HepG2 (cell line): ENCODE results near the gene CD302. TPM values are rescaled to one million over a fixed set of nuclear protein-coding genes. Genes with fewer than 3 reads are reported as not detected.

Experiments used
- ETV5 ChIP-seq: IDR thresholded peaks from 2 replicates; pipeline ENCODE4 v1.6.1; 2018; ENCODE audit warnings: missing biosample characterization, missing genetic modification reagents, inconsistent platforms, borderline replicate concordance
- GPN1 ChIP-seq: sonication (generic); formaldehyde crosslinking; IDR thresholded peaks from 2 replicates; pipeline ENCODE4 v1.5.1; 2020; ENCODE audit warnings: missing genetic modification reagents, borderline replicate concordance
- HHEX ChIP-seq: IDR thresholded peaks from 2 replicates; pipeline ENCODE4 v1.6.1; 2016; ENCODE audit warnings: control low read depth
- HNRNPL ChIP-seq: fragments of 200-400 bp; formaldehyde crosslinking; IDR thresholded peaks from 2 replicates; pipeline ENCODE4 v1.6.1; 2017; ENCODE audit warnings: mild to moderate bottlenecking, low read depth, low read length
- NFE2L1 ChIP-seq: sonication (generic); formaldehyde crosslinking; IDR thresholded peaks from 2 replicates; pipeline ENCODE4 v1.4.0; 2020; ENCODE audit warnings: missing genetic modification reagents, mild to moderate bottlenecking, borderline replicate concordance
- NFE2L2 ChIP-seq: fragments of 150-350 bp; IDR thresholded peaks from 2 replicates; pipeline ENCODE4 v1.6.1; 2014; ENCODE audit warnings: low read length
- PHB2 ChIP-seq: fragments of 450-650 bp; IDR thresholded peaks from 2 replicates; pipeline ENCODE4 v1.6.1; 2018; ENCODE audit not compliant: partially characterized antibody
- REPIN1 ChIP-seq: sonication (generic); formaldehyde crosslinking; IDR thresholded peaks from 2 replicates; pipeline ENCODE4 v1.8.0; 2022; ENCODE audit warnings: missing genetic modification reagents, low read depth, mild to moderate bottlenecking, borderline replicate concordance
- TP53 ChIP-seq: sonication (generic); formaldehyde crosslinking; conservative IDR thresholded peaks from 2 replicates; pipeline ENCODE4 v1.4.0; 2020; ENCODE audit warnings: missing genetic modification reagents
- ZNF12 ChIP-seq: sonication (generic); formaldehyde crosslinking; IDR thresholded peaks from 2 replicates; pipeline ENCODE4 v1.5.0; 2020; ENCODE audit warnings: missing genetic modification reagents
- ZNF160 ChIP-seq: sonication (generic); formaldehyde crosslinking; IDR thresholded peaks from 2 replicates; pipeline ENCODE4 v1.8.0; 2022; ENCODE audit warnings: mild to moderate bottlenecking, inconsistent platforms, missing genetic modification reagents
- ZNF703 ChIP-seq: sonication (generic); formaldehyde crosslinking; IDR thresholded peaks from 2 replicates; pipeline ENCODE4 v1.5.1; 2020; ENCODE audit warnings: missing genetic modification reagents, mild to moderate bottlenecking, moderate library complexity, borderline replicate concordance
- ZZZ3 ChIP-seq: sonication (generic); formaldehyde crosslinking; IDR thresholded peaks from 2 replicates; pipeline ENCODE4 v1.4.0; 2020; ENCODE audit warnings: missing genetic modification reagents, mild to moderate bottlenecking, borderline replicate concordance
- polyA plus RNA-seq, 8 experiments: library from polyadenylated mRNA; depleted of rRNA in 3 of 8; stranded (reverse) in 7 of 8; unstranded in 1 of 8; fragments of >200 nt; fragmentation: Illumina TruSeq in 4 of 8; extraction: Trizol in 4 of 8; gene quantifications; 2 replicates each; pipeline versions ENCODE4 v1.2.1 to v1.2.3, GENCODE V29; 2011 to 2016; ENCODE audit warnings: low read depth in 4 of 8, missing spikeins in 1 of 8, mixed read lengths in 1 of 8; ENCODE audit not compliant: insufficient read depth in 1 of 8
- total RNA-seq, 5 experiments: library from RNA; depleted of rRNA; stranded (reverse); fragments of >200 nt; fragmentation: Illumina TruSeq; extraction: Trizol; gene quantifications; 2 replicates each; pipeline ENCODE4 v1.2.3, GENCODE V29; 2016; ENCODE audit warnings: low read depth in 1 of 5
- TF ChIP-seq, protein P1 (sequence below): fragments of 450-650 bp; IDR thresholded peaks from 2 replicates; pipeline ENCODE4 v1.6.1; 2017
- TF ChIP-seq, protein P2 (sequence below): sonication (generic); formaldehyde crosslinking; IDR thresholded peaks from 2 replicates; pipeline ENCODE4 v1.5.0; 2020; ENCODE audit warnings: missing genetic modification reagents
- TF ChIP-seq, protein P3 (sequence below): sonication (generic); formaldehyde crosslinking; IDR thresholded peaks from 2 replicates; pipeline ENCODE4 v1.4.0; 2020; ENCODE audit warnings: missing genetic modification reagents, borderline replicate concordance
- TF ChIP-seq, protein P4 (sequence below): sonication (generic); formaldehyde crosslinking; IDR thresholded peaks from 2 replicates; pipeline ENCODE4 v1.5.1; 2020; ENCODE audit warnings: missing genetic modification reagents, mild to moderate bottlenecking, borderline replicate concordance
- TF ChIP-seq, protein P5 (sequence below): sonication (generic); formaldehyde crosslinking; conservative IDR thresholded peaks from 2 replicates; pipeline ENCODE4 v1.4.0; 2020; ENCODE audit warnings: missing genetic modification reagents
- TF ChIP-seq, protein P6 (sequence below): sonication (generic); formaldehyde crosslinking; IDR thresholded peaks from 2 replicates; pipeline ENCODE4 v1.4.0; 2020; ENCODE audit warnings: mild to moderate bottlenecking, missing genetic modification reagents

CD302 gene
- total and polyA plus RNA-seq, 2 of the 13 experiments (the other 11 are each of a cell fraction or from before 2014, with no cell fraction given), result 8.0 to 15.6 TPM

DNA sequence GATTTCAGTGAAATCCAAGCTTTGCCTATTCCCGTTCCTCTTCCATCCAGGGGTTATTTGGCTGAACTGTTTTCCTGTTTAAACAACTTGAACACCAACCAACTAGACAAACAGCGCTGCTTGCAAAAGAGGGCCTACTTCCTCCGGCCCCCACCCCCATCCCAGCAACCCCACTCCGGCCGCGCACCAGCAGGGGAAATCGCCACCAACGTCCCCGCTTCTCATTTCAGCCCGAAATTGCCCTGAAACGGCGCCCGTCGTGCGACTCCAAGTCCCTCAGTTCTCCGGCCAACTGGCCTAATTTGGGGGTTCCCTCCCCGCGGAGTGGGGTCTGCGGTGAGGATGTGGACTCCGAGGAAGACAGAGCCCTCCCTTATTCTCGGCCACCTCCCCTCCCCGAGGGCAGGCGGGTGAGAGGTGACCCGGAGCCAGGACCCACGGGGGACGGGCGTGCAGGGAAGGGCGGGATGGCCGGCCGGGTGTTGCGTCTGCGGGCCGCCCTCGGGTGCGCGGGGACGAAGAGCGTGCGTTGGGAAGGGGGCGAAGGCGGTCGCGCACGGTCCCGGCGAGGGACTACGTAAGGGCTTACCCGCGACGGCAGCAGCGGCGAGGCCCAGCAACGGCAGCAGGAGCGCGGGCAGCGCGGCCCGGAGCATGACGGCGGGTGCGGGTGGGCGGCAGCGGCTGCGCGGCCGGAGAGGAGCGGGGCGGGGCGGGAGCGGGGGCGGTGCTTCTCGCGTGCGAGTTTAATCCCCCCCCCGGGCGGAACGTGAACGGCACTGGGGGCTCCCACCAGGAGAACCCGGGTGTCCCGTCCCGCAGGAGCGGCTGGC is at the start of gene CD302 (continued):
- TF ChIP-seq, protein P1, sequence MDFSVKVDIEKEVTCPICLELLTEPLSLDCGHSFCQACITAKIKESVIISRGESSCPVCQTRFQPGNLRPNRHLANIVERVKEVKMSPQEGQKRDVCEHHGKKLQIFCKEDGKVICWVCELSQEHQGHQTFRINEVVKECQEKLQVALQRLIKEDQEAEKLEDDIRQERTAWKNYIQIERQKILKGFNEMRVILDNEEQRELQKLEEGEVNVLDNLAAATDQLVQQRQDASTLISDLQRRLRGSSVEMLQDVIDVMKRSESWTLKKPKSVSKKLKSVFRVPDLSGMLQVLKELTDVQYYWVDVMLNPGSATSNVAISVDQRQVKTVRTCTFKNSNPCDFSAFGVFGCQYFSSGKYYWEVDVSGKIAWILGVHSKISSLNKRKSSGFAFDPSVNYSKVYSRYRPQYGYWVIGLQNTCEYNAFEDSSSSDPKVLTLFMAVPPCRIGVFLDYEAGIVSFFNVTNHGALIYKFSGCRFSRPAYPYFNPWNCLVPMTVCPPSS, result no peak
- TF ChIP-seq TP53 (CRISPR knock-in tag), result 0 out of 2 replicates have a peak, but pooled peaks have one; percentile 56
- TF ChIP-seq PHB2, result no peak
- TF ChIP-seq ZNF703 (CRISPR knock-in tag), result 0 out of 2 replicates have a peak, but pooled peaks have one; percentile 26
- TF ChIP-seq, protein P2, sequence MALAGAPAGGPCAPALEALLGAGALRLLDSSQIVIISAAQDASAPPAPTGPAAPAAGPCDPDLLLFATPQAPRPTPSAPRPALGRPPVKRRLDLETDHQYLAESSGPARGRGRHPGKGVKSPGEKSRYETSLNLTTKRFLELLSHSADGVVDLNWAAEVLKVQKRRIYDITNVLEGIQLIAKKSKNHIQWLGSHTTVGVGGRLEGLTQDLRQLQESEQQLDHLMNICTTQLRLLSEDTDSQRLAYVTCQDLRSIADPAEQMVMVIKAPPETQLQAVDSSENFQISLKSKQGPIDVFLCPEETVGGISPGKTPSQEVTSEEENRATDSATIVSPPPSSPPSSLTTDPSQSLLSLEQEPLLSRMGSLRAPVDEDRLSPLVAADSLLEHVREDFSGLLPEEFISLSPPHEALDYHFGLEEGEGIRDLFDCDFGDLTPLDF (CRISPR knock-in tag), result peak; percentile 76
- TF ChIP-seq HHEX (CRISPR knock-in tag), result no peak
- TF ChIP-seq GPN1 (CRISPR knock-in tag), result 0 out of 2 replicates have a peak, but pooled peaks have one; percentile 83
- no peak; the same call in none of the 2 replicates for TF ChIP-seq REPIN1 (CRISPR knock-in tag)
- no peak; the same call in 1 of the 2 replicates for TF ChIP-seq ZNF12 (CRISPR knock-in tag)
- TF ChIP-seq ZZZ3 (CRISPR knock-in tag), result no peak
- peak; percentile 80; the same call in 1 of the 2 replicates for TF ChIP-seq NFE2L1 (CRISPR knock-in tag)
- no peak for TF ChIP-seq NFE2L2
- TF ChIP-seq, protein P3, sequence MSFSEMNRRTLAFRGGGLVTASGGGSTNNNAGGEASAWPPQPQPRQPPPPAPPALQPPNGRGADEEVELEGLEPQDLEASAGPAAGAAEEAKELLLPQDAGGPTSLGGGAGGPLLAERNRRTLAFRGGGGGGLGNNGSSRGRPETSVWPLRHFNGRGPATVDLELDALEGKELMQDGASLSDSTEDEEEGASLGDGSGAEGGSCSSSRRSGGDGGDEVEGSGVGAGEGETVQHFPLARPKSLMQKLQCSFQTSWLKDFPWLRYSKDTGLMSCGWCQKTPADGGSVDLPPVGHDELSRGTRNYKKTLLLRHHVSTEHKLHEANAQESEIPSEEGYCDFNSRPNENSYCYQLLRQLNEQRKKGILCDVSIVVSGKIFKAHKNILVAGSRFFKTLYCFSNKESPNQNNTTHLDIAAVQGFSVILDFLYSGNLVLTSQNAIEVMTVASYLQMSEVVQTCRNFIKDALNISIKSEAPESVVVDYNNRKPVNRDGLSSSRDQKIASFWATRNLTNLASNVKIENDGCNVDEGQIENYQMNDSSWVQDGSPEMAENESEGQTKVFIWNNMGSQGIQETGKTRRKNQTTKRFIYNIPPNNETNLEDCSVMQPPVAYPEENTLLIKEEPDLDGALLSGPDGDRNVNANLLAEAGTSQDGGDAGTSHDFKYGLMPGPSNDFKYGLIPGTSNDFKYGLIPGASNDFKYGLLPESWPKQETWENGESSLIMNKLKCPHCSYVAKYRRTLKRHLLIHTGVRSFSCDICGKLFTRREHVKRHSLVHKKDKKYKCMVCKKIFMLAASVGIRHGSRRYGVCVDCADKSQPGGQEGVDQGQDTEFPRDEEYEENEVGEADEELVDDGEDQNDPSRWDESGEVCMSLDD (CRISPR knock-in tag), result peak; percentile 92
- TF ChIP-seq, protein P4, sequence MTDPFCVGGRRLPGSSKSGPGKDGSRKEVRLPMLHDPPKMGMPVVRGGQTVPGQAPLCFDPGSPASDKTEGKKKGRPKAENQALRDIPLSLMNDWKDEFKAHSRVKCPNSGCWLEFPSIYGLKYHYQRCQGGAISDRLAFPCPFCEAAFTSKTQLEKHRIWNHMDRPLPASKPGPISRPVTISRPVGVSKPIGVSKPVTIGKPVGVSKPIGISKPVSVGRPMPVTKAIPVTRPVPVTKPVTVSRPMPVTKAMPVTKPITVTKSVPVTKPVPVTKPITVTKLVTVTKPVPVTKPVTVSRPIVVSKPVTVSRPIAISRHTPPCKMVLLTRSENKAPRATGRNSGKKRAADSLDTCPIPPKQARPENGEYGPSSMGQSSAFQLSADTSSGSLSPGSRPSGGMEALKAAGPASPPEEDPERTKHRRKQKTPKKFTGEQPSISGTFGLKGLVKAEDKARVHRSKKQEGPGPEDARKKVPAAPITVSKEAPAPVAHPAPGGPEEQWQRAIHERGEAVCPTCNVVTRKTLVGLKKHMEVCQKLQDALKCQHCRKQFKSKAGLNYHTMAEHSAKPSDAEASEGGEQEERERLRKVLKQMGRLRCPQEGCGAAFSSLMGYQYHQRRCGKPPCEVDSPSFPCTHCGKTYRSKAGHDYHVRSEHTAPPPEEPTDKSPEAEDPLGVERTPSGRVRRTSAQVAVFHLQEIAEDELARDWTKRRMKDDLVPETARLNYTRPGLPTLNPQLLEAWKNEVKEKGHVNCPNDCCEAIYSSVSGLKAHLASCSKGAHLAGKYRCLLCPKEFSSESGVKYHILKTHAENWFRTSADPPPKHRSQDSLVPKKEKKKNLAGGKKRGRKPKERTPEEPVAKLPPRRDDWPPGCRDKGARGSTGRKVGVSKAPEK, result peak; percentile 82
- peak; percentile 69; the same call in 1 of the 2 replicates for TF ChIP-seq ETV5 (CRISPR knock-in tag)
- TF ChIP-seq ZNF160, result peak; percentile 93
- peak; percentile 80; the same call in 1 of the 2 replicates for TF ChIP-seq HNRNPL
- TF ChIP-seq, protein P5, sequence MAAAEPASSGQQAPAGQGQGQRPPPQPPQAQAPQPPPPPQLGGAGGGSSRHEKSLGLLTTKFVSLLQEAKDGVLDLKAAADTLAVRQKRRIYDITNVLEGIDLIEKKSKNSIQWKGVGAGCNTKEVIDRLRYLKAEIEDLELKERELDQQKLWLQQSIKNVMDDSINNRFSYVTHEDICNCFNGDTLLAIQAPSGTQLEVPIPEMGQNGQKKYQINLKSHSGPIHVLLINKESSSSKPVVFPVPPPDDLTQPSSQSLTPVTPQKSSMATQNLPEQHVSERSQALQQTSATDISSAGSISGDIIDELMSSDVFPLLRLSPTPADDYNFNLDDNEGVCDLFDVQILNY (CRISPR knock-in tag), result peak; percentile 72
- TF ChIP-seq, protein P6, sequence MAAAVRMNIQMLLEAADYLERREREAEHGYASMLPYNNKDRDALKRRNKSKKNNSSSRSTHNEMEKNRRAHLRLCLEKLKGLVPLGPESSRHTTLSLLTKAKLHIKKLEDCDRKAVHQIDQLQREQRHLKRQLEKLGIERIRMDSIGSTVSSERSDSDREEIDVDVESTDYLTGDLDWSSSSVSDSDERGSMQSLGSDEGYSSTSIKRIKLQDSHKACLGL (CRISPR knock-in tag), result peak; percentile 96
